ENCODE results near the gene HLA-DRA. TPM values are rescaled to one million over a fixed set of nuclear protein-coding genes. Genes with fewer than 3 reads are reported as not detected.
"Not testable (repeated sequence)": the region's sequence is repeated elsewhere in the genome, so short reads cannot be mapped to it uniquely, and the experiment has no call there.

HLA-DRA gene
- total RNA-seq, 1 donor from 2014 or later, result 20.8 TPM

DNA sequence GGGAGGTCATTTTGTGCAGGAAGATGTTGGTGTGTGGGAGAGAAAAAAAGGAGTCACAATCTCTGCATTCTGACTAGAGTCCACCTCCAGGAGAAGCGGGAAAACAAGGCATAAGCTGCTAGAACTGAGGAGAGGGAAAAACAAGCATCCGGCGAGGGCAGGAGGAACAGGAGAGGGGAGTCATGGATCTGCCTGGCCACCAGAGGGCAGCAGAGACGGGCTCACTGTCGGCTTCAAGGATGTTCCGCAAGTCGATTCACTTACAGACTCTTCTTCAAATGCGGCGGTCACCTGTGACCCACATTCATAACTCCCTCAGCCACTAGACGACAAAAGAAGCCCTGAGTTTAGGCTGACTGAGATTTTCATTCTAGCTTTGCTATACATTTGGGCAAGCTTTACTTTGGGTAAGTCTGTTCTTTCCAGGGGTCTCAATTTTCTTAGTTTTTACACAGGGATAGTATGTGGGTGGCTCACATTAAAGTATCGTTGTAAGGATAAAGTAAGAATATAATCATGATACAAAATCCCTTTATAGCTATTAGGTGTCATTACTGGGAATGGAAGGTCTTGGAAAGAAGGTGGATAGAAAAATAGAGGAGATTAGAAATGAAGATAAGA, 26.1 kb upstream of the HLA-DRA start:
- Mint-ChIP-seq H3K9me3 (no peaks in the 10 kb centered on the region), H3K27me3 (ENCODE audit: low read depth) (peaks cover 49% of the 10 kb centered on the region), H3K27ac (no peak overlapping the region), H3K4me1 (ENCODE audit: low read depth) (peaks cover 10% of the 10 kb centered on the region), H3K36me3 (ENCODE audit: low read depth) (no peaks in the 10 kb centered on the region), H3K4me3 (ENCODE audit: low read depth) (no peak overlapping the region)
- intact Hi-C loops (cut with micrococcal nuclease), result loop anchor here (1.0 to 10.0 kb wide), 2 partner anchors 169 to 287 kb away; no protein-coding TSS in a partner anchor
- DNase-seq (ENCODE audit: low spot score), result peak; percentile 67

DNA sequence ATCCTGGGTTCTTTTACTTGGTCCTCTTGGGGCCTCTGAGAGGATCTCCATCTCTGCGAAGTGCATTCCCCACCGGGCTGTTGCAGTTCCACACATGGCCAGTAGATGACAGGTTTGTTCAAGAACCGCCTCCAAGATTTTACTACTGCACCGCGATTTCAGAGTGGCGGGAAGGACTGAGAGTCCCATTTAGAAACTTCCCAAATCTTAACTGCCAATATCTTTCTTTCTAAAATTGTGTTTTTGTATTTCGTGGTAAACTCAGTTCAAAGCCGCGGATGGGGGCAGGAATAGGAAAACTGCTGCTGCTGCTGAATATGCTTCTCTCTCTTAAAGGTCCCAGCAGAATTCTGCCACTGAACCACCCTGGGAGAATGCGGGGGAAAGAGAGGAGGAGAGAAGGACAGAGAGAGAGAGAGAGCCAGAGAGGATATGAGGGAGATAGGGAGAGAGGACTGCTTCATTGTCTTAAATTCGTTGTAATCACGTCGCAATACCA, 24.1 kb upstream of the HLA-DRA start:
- intact Hi-C loops (cut with micrococcal nuclease), result loop anchor here (1.0 to 10.0 kb wide), 2 partner anchors 171 to 382 kb away; no protein-coding TSS in a partner anchor
- H3K4me1 Mint-ChIP-seq (ENCODE audit: low read depth), result peaks cover 10% of the 10 kb centered on the region
- no peak overlapping the region for H3K27ac Mint-ChIP-seq
- H3K4me3 Mint-ChIP-seq (ENCODE audit: low read depth), result no peak overlapping the region
- no peaks in the 10 kb centered on the region for H3K36me3 Mint-ChIP-seq (ENCODE audit: low read depth)
- peak; percentile 58 for DNase-seq (ENCODE audit: low spot score)
- no peaks in the 10 kb centered on the region for H3K9me3 Mint-ChIP-seq
- peaks cover 56% of the 10 kb centered on the region for H3K27me3 Mint-ChIP-seq (ENCODE audit: low read depth)

DNA sequence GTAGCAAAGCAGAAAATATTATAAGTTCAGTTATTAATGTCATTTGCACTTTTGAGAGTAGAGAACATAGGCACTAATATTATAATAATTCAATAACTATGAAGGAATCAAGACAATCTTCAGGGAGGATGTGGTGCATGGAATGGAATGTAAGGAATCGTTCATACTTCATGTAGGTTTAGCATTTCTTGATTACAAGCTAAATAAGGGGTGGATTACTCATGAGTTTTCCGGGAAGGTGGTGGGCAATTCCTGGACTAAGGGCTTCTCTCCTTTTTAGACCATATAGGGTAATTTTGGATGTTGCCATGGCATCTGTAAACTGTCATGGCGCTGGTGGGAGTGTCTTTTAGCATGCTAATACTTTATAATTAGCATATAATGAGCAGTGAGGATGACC, 23.7 kb upstream of the HLA-DRA start:
- Mint-ChIP-seq H3K4me3 (ENCODE audit: low read depth) (no peak overlapping the region), H3K36me3 (ENCODE audit: low read depth) (no peaks in the 10 kb centered on the region), H3K9me3 (no peaks in the 10 kb centered on the region), H3K27me3 (ENCODE audit: low read depth) (peaks cover 58% of the 10 kb centered on the region), H3K27ac (no peak overlapping the region), H3K4me1 (ENCODE audit: low read depth) (peaks cover 10% of the 10 kb centered on the region)
- no peak for DNase-seq (ENCODE audit: low spot score)
- intact Hi-C loops (cut with micrococcal nuclease), result loop anchor here (10.0 kb wide), 1 partner anchor 171 kb away; no protein-coding TSS in a partner anchor

DNA sequence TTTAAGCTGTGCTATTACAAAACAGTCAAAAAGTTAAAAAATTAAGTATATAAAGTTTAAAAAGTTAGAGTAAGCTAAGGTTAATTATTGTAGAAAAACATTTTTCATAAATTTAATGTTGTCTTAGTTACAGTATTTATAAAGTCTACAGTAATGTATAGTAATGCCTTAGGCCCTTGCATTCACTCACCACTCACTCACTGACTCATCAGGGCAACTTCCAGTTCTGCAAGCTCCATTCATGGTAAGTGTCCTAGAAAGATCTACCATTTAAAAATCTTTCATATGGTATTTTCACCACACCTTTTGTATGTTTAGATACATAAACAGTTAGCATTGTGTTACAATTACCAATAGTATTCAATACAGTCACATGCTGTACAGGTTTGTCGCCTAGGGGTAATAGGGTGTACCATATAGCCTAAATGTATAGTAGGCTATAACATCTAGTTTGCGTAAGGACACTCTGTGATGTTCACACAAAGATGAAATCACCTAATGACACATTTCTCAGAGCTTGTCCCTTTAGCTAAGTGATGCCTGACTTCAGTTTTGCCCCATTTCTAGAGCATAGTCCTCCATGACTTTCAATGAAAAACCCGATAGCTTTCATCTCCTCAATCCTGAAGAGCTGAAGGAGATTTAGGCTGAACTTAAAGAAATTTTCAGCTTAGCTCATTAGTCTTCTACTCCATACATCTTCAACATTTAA, 14.9 kb upstream of the HLA-DRA start:
- no peak overlapping the region for H3K27ac Mint-ChIP-seq
- H3K4me3 Mint-ChIP-seq (ENCODE audit: low read depth), result no peak overlapping the region
- H3K9me3 Mint-ChIP-seq, result no peaks in the 10 kb centered on the region
- no peak for DNase-seq (ENCODE audit: low spot score)
- H3K4me1 Mint-ChIP-seq (ENCODE audit: low read depth), result no peaks in the 10 kb centered on the region
- H3K27me3 Mint-ChIP-seq (ENCODE audit: low read depth), result peaks cover 36% of the 10 kb centered on the region
- H3K36me3 Mint-ChIP-seq (ENCODE audit: low read depth), result no peaks in the 10 kb centered on the region
- intact Hi-C loops (cut with micrococcal nuclease), result no loop called here

DNA sequence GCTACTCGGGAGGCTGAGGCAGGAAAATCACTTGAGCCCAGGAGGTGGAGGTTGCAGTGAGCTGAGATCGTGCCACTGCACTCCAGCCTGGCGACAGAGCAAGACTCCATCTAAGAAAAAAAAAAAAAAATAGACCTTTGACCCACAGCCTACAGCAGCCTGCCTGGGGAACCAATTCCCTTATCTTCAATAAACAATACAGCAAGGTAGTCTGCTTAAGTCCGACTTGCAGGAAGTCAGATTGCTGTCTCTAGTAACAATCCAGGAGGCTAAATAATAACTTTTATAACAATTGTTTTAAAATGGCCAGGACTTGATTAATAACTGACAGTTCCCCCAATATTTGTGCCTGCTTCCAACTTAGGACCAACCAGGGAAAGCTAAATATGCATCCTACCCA, 13.3 kb upstream of the HLA-DRA start:
- H3K9me3 Mint-ChIP-seq, result no peaks in the 10 kb centered on the region
- intact Hi-C loops (cut with micrococcal nuclease), result no loop called here
- no peak overlapping the region for H3K4me3 Mint-ChIP-seq (ENCODE audit: low read depth)
- no peaks in the 10 kb centered on the region for H3K36me3 Mint-ChIP-seq (ENCODE audit: low read depth)
- H3K27me3 Mint-ChIP-seq (ENCODE audit: low read depth), result peaks cover 32% of the 10 kb centered on the region
- no peak for DNase-seq (ENCODE audit: low spot score)
- no peak overlapping the region for H3K27ac Mint-ChIP-seq
- H3K4me1 Mint-ChIP-seq (ENCODE audit: low read depth), result no peaks in the 10 kb centered on the region

DNA sequence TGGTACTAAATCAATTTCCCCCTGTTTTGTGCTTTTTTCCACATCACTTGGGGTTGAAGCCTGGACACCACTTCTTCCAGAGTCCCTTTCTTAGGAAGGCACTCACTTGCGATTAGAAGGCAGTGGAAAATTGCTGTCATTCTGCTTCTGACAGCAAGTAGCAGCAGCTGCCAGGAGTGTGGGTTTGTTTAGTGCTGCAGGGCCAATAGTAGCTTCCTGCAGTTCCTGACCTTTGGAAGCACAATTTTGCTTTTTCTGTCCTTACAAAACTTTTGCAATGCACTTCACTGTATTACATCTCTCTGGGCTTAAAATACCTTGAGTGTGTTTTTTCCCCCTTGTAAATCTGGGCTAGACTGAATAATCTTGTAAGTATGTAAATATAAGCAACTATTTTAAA, 12.5 kb upstream of the HLA-DRA start:
- H3K27ac Mint-ChIP-seq, result no peak overlapping the region
- no peak overlapping the region for H3K4me3 Mint-ChIP-seq (ENCODE audit: low read depth)
- H3K36me3 Mint-ChIP-seq (ENCODE audit: low read depth), result no peaks in the 10 kb centered on the region
- peaks cover 24% of the 10 kb centered on the region for H3K27me3 Mint-ChIP-seq (ENCODE audit: low read depth)
- DNase-seq (ENCODE audit: low spot score), result no peak
- H3K9me3 Mint-ChIP-seq, result no peaks in the 10 kb centered on the region
- intact Hi-C loops (cut with micrococcal nuclease), result no loop called here
- H3K4me1 Mint-ChIP-seq (ENCODE audit: low read depth), result no peaks in the 10 kb centered on the region

DNA sequence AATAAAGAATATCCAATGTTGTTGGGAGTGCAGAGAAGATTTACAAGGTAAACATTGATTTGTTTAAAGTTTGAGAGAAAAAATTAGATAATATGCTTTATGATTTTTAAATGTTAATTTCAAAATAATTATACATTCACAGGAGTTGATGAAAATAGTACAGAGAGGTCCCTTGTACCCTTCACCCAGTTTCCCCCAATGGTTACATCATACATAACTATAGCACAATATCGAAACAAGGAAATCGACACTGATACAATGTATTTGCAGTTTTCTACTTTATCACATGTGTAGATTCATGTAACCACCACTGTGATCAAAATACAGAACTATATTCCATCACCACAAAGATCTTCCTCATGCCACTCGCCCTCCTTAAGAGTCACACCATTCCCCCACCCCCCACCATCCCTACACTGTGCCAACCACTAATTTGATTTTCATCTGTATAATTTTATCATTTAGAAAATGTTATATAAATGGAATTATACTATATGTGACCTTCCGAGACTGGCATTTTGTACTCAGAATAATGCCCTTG, 11.7 kb upstream of the HLA-DRA start:
- Mint-ChIP-seq H3K27me3 (ENCODE audit: low read depth) (peaks cover 23% of the 10 kb centered on the region), H3K9me3 (no peaks in the 10 kb centered on the region), H3K27ac (no peak overlapping the region), H3K36me3 (ENCODE audit: low read depth) (no peaks in the 10 kb centered on the region), H3K4me1 (ENCODE audit: low read depth) (no peaks in the 10 kb centered on the region), H3K4me3 (ENCODE audit: low read depth) (no peak overlapping the region)
- no peak for DNase-seq (ENCODE audit: low spot score)
- intact Hi-C loops (cut with micrococcal nuclease), result no loop called here

DNA sequence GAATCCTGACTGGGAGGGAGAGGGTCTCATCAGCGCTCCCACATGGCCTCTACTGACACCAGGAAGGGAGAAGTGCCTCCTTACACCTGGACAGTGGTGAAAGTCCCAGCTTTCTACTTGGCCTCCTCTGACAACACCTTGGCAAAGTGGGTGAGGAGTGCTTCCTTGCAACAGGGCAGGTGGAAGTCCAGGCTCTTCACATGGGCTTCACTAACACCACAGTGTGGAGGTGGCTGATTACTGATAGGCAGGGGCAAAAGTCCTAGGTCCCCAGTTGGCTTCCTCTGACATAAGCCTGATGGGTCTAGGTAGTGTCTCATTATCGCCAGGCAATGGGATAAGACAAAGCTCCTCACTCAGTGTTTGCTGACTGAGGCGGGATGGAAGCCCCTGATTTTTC, 9.5 kb upstream of the HLA-DRA start:
- intact Hi-C loops (cut with micrococcal nuclease), result no loop called here
- DNase-seq (ENCODE audit: low spot score), result no peak
- Mint-ChIP-seq H3K27me3 (ENCODE audit: low read depth) (peaks cover 31% of the 10 kb centered on the region), H3K27ac (no peak overlapping the region), H3K36me3 (ENCODE audit: low read depth) (no peaks in the 10 kb centered on the region), H3K4me1 (ENCODE audit: low read depth) (no peaks in the 10 kb centered on the region), H3K9me3 (no peaks in the 10 kb centered on the region), H3K4me3 (ENCODE audit: low read depth) (no peak overlapping the region)

DNA sequence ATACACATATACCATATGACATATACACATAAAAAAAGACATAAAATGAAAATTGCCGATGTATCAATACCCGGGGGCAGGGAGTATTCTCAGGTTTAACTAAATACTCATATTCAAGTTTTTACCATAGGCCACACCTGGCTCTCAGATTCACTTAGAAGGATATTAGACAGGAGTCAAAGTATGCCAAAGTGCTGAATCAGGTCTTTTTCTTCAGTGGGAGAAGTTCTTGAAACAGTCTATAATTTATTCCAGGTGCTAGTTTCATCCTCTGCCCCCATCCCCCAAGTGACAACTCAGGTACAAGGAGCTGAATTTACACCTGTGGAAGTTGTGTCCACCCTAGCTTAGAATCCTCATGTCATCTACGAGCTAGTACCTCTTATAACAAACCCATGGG, 8.5 kb upstream of the HLA-DRA start:
- H3K9me3 Mint-ChIP-seq, result no peaks in the 10 kb centered on the region
- peaks cover 34% of the 10 kb centered on the region for H3K27me3 Mint-ChIP-seq (ENCODE audit: low read depth)
- no peaks in the 10 kb centered on the region for H3K4me1 Mint-ChIP-seq (ENCODE audit: low read depth)
- no peaks in the 10 kb centered on the region for H3K36me3 Mint-ChIP-seq (ENCODE audit: low read depth)
- no peak overlapping the region for H3K4me3 Mint-ChIP-seq (ENCODE audit: low read depth)
- intact Hi-C loops (cut with micrococcal nuclease), result no loop called here
- no peak overlapping the region for H3K27ac Mint-ChIP-seq
- DNase-seq (ENCODE audit: low spot score), result no peak

DNA sequence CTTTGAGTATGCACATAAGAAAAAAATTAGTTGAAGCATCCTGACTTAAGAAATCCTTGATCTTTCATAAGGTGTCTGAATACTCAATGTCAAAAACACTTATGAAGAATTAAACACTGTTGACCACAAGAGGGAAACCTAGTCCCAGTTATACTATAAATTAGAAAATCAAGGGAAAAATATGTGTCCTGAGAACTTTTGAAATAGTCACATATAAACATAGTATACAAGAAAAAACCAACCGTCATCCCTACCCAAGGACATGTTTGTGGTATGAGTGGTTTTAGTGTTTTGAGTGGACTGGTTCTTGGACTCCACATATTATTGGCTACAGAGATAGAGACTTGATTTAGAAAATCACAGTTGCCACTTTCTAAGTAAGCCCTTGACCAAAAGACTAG, 7.6 kb upstream of the HLA-DRA start:
- H3K4me1 Mint-ChIP-seq (ENCODE audit: low read depth), result no peaks in the 10 kb centered on the region
- intact Hi-C loops (cut with micrococcal nuclease), result loop anchor here (1.0 kb wide), 1 partner anchor 268 kb away; no protein-coding TSS in a partner anchor
- H3K9me3 Mint-ChIP-seq, result no peaks in the 10 kb centered on the region
- H3K27ac Mint-ChIP-seq, result no peak overlapping the region
- no peak overlapping the region for H3K4me3 Mint-ChIP-seq (ENCODE audit: low read depth)
- H3K36me3 Mint-ChIP-seq (ENCODE audit: low read depth), result no peaks in the 10 kb centered on the region
- DNase-seq (ENCODE audit: low spot score), result no peak
- H3K27me3 Mint-ChIP-seq (ENCODE audit: low read depth), result peaks cover 31% of the 10 kb centered on the region

DNA sequence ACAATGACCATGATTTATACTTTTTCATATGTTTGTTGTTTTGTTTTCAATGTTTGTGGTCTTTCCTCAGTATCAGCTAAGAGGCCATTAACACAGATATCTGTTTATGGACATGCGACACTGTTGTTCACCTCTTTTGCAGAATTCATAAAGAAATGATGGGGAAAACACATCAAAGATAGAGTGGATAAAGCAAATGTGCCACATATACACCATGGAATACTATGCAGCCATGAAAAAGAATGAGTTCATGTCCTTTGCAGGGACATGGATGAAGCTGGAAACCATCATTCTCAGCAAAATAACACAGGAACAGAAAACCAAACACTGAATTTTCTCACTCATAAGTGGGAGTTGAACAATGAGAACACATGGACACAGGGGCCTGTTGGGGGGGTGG, 5.7 kb upstream of the HLA-DRA start:
- DNase-seq (ENCODE audit: low spot score); H3K36me3 Mint-ChIP-seq (ENCODE audit: low read depth); H3K4me1 Mint-ChIP-seq (ENCODE audit: low read depth); H3K27ac Mint-ChIP-seq; H3K9me3 Mint-ChIP-seq; intact Hi-C loops (cut with micrococcal nuclease); H3K4me3 Mint-ChIP-seq (ENCODE audit: low read depth): not testable (repeated sequence)
- peaks cover 28% of the 10 kb centered on the region for H3K27me3 Mint-ChIP-seq (ENCODE audit: low read depth)

DNA sequence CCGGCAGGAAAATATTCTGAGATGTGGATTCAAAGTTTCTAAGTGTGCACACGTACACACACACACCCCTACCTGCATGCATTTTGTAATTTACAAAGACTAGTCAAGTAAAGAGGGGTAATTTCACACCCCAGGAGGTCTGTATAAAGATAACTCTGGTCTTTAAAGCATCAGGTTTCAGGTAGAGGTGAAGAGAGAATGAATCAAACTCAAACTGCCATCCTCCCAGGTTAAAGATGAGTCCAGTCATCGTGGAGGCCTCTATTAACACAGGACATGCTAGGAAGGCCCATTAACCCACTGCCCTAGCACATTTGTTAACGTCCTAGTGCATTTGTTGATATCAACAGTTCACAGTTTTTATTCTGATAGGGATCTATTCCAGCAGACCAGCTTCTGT, 3.5 kb upstream of the HLA-DRA start:
- H3K9me3 Mint-ChIP-seq, result no peaks in the 10 kb centered on the region
- intact Hi-C loops (cut with micrococcal nuclease), result no loop called here
- H3K4me1 Mint-ChIP-seq (ENCODE audit: low read depth), result peaks cover 17% of the 10 kb centered on the region

More for the DNA sequence above, 3.5 kb upstream of the HLA-DRA start:
- Mint-ChIP-seq H3K27me3 (ENCODE audit: low read depth) (peaks cover 31% of the 10 kb centered on the region), H3K4me3 (ENCODE audit: low read depth) (no peak overlapping the region), H3K27ac (no peak overlapping the region), H3K36me3 (ENCODE audit: low read depth) (no peaks in the 10 kb centered on the region)
- no peak for DNase-seq (ENCODE audit: low spot score)
